OCI-LY1 (cell line): ENCODE data around the gene VPS33B.

Experiments used
- H2AFZ ChIP-seq: fragments of 200-600 bp; sonication (generic), shearing (Covaris generic); 2 replicates; pipeline ENCODE4 v1.6.0; 2014; ENCODE audit warnings: antibody characterized with exemption, mild to moderate bottlenecking, low read length
- H3F3A ChIP-seq: fragments of 200-600 bp; sonication (generic), shearing (Covaris generic); 2 replicates; pipeline ENCODE4 v1.6.0; 2014; ENCODE audit warnings: mild to moderate bottlenecking, antibody characterized with exemption, low read length, moderate library complexity; ENCODE audit not compliant: insufficient read depth
- H3K27ac ChIP-seq: fragments of 200-600 bp; sonication (generic); 2 replicates; pipeline ENCODE4 v1.5.1; 2014; ENCODE audit warnings: low read length, mixed run types, mild to moderate bottlenecking, low read depth; ENCODE audit not compliant: poor library complexity, severe bottlenecking
- H3K27me3 ChIP-seq: fragments of 200-600 bp; sonication (generic); 2 replicates; pipeline ENCODE4 v1.6.0; 2014; ENCODE audit warnings: antibody characterized with exemption, mild to moderate bottlenecking, low read length, moderate library complexity; ENCODE audit not compliant: insufficient read depth
- H3K36me3 ChIP-seq: fragments of 200-600 bp; sonication (generic); 2 replicates; pipeline ENCODE4 v1.6.1; 2014; ENCODE audit warnings: mild to moderate bottlenecking, antibody characterized with exemption, low read length, moderate library complexity, mixed read lengths; ENCODE audit not compliant: insufficient read depth
- H3K4me1 ChIP-seq: fragments of 200-600 bp; sonication (generic); 2 replicates; pipeline ENCODE4 v1.5.1; 2014; ENCODE audit warnings: mild to moderate bottlenecking, low read length, moderate library complexity; ENCODE audit not compliant: insufficient read depth, severe bottlenecking
- H3K4me2 ChIP-seq: fragments of 200-600 bp; sonication (generic), shearing (Covaris generic); 2 replicates; pipeline ENCODE4 v1.6.1; 2014; ENCODE audit warnings: low read length
- H3K4me3 ChIP-seq: fragments of 200-600 bp; sonication (generic); 2 replicates; pipeline ENCODE4 v1.5.1; 2014; ENCODE audit warnings: low read length, low read depth, mild to moderate bottlenecking, mixed read lengths; ENCODE audit not compliant: poor library complexity, severe bottlenecking
- H3K79me2 ChIP-seq: fragments of 200-600 bp; shearing (Covaris generic); 2 replicates; pipeline ENCODE4 v1.6.1; 2016; ENCODE audit warnings: mixed run types, low read length, mixed read lengths; ENCODE audit not compliant: insufficient read depth
- H3K9ac ChIP-seq: fragments of 200-600 bp; sonication (generic), shearing (Covaris generic); 2 replicates; pipeline ENCODE4 v1.6.1; 2014; ENCODE audit warnings: mild to moderate bottlenecking, low read length, mixed read lengths
- H3K9me2 ChIP-seq: fragments of 200-600 bp; sonication (generic), shearing (Covaris generic); 2 replicates; pipeline ENCODE4 v1.6.1; 2014; ENCODE audit warnings: low read depth, mild to moderate bottlenecking, low read length, mixed read lengths
- H3K9me3 ChIP-seq: fragments of 200-600 bp; shearing (Covaris generic); 2 replicates; pipeline ENCODE4 v1.6.1; 2014; ENCODE audit warnings: low read length, mixed read lengths
- H4K20me1 ChIP-seq: fragments of 200-600 bp; sonication (generic), shearing (Covaris generic); 2 replicates; pipeline ENCODE4 v1.6.0; 2016; ENCODE audit warnings: mild to moderate bottlenecking, low read length; ENCODE audit not compliant: insufficient read depth
- EZH2 ChIP-seq: fragments of 200-600 bp; sonication (generic), shearing (Covaris generic); IDR thresholded peaks from 2 replicates; pipeline ENCODE4 v1.8.0; 2017; ENCODE audit warnings: borderline replicate concordance, mixed run types, mild to moderate bottlenecking, antibody characterized with exemption, low read length, moderate library complexity, mixed read lengths
- TF ChIP-seq, protein P1 (sequence below): fragments of 200-600 bp; sonication (generic), shearing (Covaris generic); IDR thresholded peaks from 2 replicates; pipeline ENCODE4 v1.5.1; 2017; ENCODE audit warnings: mild to moderate bottlenecking, antibody characterized with exemption, low read length, moderate library complexity, mixed read lengths

VPS33B gene

DNA sequence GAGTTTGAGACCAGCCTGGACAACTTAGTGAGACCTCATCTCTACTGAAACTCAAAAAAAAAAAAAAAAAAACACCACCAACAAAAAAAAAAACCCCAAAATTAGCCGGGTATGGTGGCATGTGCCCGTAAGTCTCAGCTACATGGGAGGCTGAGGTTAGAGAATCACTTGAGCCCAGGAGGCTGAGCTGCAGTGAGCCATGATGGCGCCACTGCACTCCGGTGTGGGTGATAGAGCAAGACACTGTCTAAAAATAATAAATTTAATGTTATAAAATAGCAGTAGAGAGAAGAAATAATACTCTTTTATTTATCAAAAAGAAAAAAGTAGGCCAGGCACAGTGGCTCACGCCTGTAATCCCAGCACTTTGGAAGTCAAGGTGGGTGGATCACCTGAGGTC is 50.3 kb downstream of the VPS33B start:
- Histone ChIP-seq H3K9me3 (no peaks in the 10 kb centered on the region), H3K9ac (no peak overlapping the region), H3K27me3 (no peaks in the 10 kb centered on the region), H2AFZ (no peak overlapping the region), H3K4me1 (no peaks in the 10 kb centered on the region), H3K27ac (no peak overlapping the region), H3K36me3 (peaks cover 89% of the 10 kb centered on the region), H3F3A (no peaks in the 10 kb centered on the region), H4K20me1 (no peaks in the 10 kb centered on the region), H3K4me3 (no peak overlapping the region), H3K79me2 (no peaks in the 10 kb centered on the region), H3K9me2 (no peaks in the 10 kb centered on the region), H3K4me2 (no peak overlapping the region)
- TF ChIP-seq EZH2 = no peak
- TF ChIP-seq, protein P1, sequence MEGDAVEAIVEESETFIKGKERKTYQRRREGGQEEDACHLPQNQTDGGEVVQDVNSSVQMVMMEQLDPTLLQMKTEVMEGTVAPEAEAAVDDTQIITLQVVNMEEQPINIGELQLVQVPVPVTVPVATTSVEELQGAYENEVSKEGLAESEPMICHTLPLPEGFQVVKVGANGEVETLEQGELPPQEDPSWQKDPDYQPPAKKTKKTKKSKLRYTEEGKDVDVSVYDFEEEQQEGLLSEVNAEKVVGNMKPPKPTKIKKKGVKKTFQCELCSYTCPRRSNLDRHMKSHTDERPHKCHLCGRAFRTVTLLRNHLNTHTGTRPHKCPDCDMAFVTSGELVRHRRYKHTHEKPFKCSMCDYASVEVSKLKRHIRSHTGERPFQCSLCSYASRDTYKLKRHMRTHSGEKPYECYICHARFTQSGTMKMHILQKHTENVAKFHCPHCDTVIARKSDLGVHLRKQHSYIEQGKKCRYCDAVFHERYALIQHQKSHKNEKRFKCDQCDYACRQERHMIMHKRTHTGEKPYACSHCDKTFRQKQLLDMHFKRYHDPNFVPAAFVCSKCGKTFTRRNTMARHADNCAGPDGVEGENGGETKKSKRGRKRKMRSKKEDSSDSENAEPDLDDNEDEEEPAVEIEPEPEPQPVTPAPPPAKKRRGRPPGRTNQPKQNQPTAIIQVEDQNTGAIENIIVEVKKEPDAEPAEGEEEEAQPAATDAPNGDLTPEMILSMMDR = no peak

DNA sequence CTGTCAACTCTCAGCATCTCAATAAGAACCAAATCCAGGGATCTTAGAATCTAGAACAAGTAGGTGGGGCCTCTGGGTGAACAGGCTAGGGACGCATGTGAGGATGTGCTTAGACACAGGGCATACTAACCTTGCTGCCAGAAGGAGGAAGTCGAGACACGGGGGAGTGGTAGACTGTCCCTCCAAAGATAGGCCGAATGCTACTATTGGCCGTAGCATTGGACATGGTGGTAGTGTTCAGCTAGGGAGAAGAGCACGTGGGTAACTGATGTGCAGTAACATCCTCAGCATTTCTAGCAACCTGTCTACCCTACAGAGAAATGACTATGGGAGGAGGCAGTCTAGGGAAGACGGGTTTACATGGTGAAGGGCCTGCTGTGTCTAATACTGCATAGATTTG is 52.1 kb downstream of the VPS33B start:
- Histone ChIP-seq H3F3A (no peaks in the 10 kb centered on the region), H3K4me2 (no peak overlapping the region), H3K4me1 (no peaks in the 10 kb centered on the region), H3K9me2 (no peaks in the 10 kb centered on the region), H2AFZ (no peak overlapping the region), H3K36me3 (peaks cover 88% of the 10 kb centered on the region), H3K4me3 (no peak overlapping the region), H3K27ac (no peak overlapping the region), H4K20me1 (no peaks in the 10 kb centered on the region), H3K27me3 (no peaks in the 10 kb centered on the region), H3K9me3 (no peaks in the 10 kb centered on the region), H3K9ac (no peak overlapping the region), H3K79me2 (no peaks in the 10 kb centered on the region)
- TF ChIP-seq EZH2 = no peak
- TF ChIP-seq, protein P1 = no peak

DNA sequence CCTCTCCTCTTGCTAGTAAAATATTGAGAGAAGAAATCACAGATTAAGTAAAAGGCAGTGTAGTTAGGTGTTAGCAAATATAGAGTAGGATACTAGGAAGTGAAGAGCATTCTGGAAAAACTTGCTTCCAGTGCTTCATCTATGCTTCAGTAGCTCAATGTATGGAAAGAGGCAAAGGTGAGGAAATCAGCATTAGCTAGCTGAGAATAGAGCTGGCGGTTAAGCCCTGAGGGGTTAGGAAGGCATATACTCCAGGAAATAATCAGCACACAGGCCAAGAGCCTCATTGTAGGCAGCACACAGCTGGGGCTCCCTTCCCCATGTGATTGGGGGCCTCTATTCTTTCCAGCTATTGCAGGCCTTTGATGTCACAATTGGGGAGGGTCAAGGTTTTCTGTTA is 54.0 kb downstream of the VPS33B start:
- Histone ChIP-seq H3K79me2 (no peaks in the 10 kb centered on the region), H3K4me2 (no peak overlapping the region), H3K9me2 (no peaks in the 10 kb centered on the region), H3K36me3 (peaks cover 86% of the 10 kb centered on the region), H3K4me1 (no peaks in the 10 kb centered on the region), H3K4me3 (no peak overlapping the region), H3K27ac (no peak overlapping the region), H2AFZ (no peak overlapping the region), H3F3A (no peaks in the 10 kb centered on the region), H3K9me3 (no peaks in the 10 kb centered on the region), H3K27me3 (no peaks in the 10 kb centered on the region), H3K9ac (no peak overlapping the region), H4K20me1 (no peaks in the 10 kb centered on the region)
- no peak for TF ChIP-seq EZH2
- TF ChIP-seq, protein P1 = no peak
